Kidney (tissue), 14 donors: Measurements from ENCODE around the gene SERPINB6. TPM values are rescaled to one million over a fixed set of nuclear protein-coding genes. Genes with fewer than 3 reads are reported as not detected.
A peak's percentile ranks its signal among the peaks of the same experiment; 100 is the strongest.
"Not testable (repeated sequence)": the region's sequence is repeated elsewhere in the genome, so short reads cannot be mapped to it uniquely, and the experiment has no call there.

ENCODE experiments used
- DNase-seq, 5 donors: peaks; one replicate each; pipeline ENCODE4 v3.0.0-alpha.2; 2013 to 2020
- FAIRE-seq: peaks from 2 replicates; lab custom pipeline; 2012; peaks lifted over from hg19 to GRCh38; lab: Jason Lieb, UNC
- H3K27ac ChIP-seq, 2 donors: one replicate each; pipeline ENCODE4 v1.7.0; 2013; ENCODE audit warnings: low read depth in 2 of 2, low read length in 2 of 2, inconsistent platforms in 1 of 2
- H3K27me3 ChIP-seq: one replicate; pipeline ENCODE4 v1.7.1; 2013; ENCODE audit warnings: low read length, inconsistent platforms; ENCODE audit not compliant: control insufficient read depth, insufficient read depth
- H3K36me3 ChIP-seq, 3 donors: one replicate each; pipeline versions ENCODE4 v1.7.0 to v1.7.1; 2013; ENCODE audit warnings: low read length in 3 of 3, control low read depth in 1 of 3, inconsistent platforms in 1 of 3; ENCODE audit not compliant: insufficient read depth in 3 of 3, control insufficient read depth in 2 of 3
- H3K4me1 ChIP-seq, 3 donors: one replicate each; pipeline versions ENCODE4 v1.7.0 to v1.7.1; 2013; ENCODE audit warnings: low read length in 3 of 3, inconsistent platforms in 1 of 3, low read depth in 1 of 3; ENCODE audit not compliant: control insufficient read depth in 2 of 3, insufficient read depth in 2 of 3
- H3K4me3 ChIP-seq, 3 donors: one replicate each; pipeline versions ENCODE4 v1.7.0 to v1.8.1; 2013; ENCODE audit warnings: low read length in 3 of 3, control low read depth in 1 of 3, inconsistent platforms in 1 of 3
- H3K9ac ChIP-seq, 3 donors: one replicate each; pipeline versions ENCODE4 v1.7.0 to v1.7.1; 2013; ENCODE audit warnings: low read length in 3 of 3, control low read depth in 1 of 3, inconsistent platforms in 1 of 3
- H3K9me3 ChIP-seq, 3 donors: one replicate each; pipeline versions ENCODE4 v1.7.0 to v1.7.1; 2013; ENCODE audit warnings: low read length in 3 of 3, control low read depth in 1 of 3, inconsistent platforms in 1 of 3; ENCODE audit not compliant: control insufficient read depth in 2 of 3, insufficient read depth in 1 of 3
- CTCF ChIP-seq: IDR thresholded peaks from 3 replicates; pipeline ENCODE4 v1.5.1; 2012; ENCODE audit warnings: mild to moderate bottlenecking, moderate library complexity, borderline replicate concordance; ENCODE audit not compliant: insufficient read depth; ENCODE audit errors: extremely low read depth
- intact Hi-C: fragments of 100-400 bp; cut with DNase I; formaldehyde crosslinking; loops from one replicate; pipeline ENCODE4 v1.11.1; 2022
- polyA plus RNA-seq: library from polyadenylated mRNA; stranded (reverse); fragments of 350-450 nt; fragmentation: Illumina TruSeq; extraction: RNeasy Lipid Tissue Mini Kit (QIAGEN cat#74804); gene quantifications from one replicate; pipeline ENCODE4 v1.2.3, GENCODE V29; 2014; ENCODE audit warnings: low read depth, low replicate concordance; ENCODE audit not compliant: insufficient read depth
- total RNA-seq: library from RNA; stranded (reverse); fragmentation: NEBNext Ultra II Directional; extraction: Animal tissue kit (Norgen Biotek cat#: 25700); gene quantifications from one replicate; pipeline ENCODE4 v1.2.1, GENCODE V29; 2021
- donor health status: control.
- donor health status: control.
- donor health status: control.
- donor health status: control.
- donor health status: control.
- donor health status: DM: yes; HTN: yes; CAD: no.
- donor health status: Normal renal cell carcinoma (clear cell type).

SERPINB6 gene
- total and polyA plus RNA-seq, 2 donors from 2014 or later: 136 to 212 TPM

DNA sequence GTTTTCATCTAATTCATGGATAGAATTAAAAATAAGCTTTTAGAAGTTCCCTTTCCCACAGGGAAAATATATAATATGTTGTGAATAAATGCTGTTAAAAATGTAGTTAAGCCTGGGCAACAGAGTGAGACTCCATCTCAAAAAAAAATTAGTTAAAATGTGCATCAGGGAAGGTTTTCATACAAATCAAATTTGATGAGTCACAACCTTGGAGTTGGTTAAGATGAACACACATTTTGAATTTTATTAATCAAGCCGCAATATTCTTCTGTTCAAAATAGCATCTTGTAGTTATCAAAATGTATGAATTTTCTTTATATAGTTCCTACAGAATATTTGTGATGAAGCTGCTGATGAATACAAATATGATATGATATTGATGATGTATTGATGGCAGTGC is 37.3 kb downstream of the SERPINB6 start:
- no peaks in the 10 kb centered on the region for H3K36me3 ChIP-seq
- intact Hi-C loops: loop anchor here (5.0 kb wide), 1 partner anchor 87 kb away; no protein-coding TSS in a partner anchor
- no peaks in the 10 kb centered on the region for H3K9me3 ChIP-seq
- no peak overlapping the region for H3K9ac ChIP-seq
- TF ChIP-seq CTCF: no peak
- no peaks in the 10 kb centered on the region for H3K27me3 ChIP-seq
- H3K4me3 ChIP-seq: no peak overlapping the region
- DNase-seq (no peak), FAIRE-seq (no peak)
- peaks cover 0 to 2% (median 0%) of the 10 kb centered on the region in 3 donors for H3K4me1 ChIP-seq
- no peak overlapping the region for H3K27ac ChIP-seq

GRCh38 chr6:2932911-2933310 is 38.5 kb downstream of the SERPINB6 start:
- H3K27me3 ChIP-seq, FAIRE-seq, H3K36me3 ChIP-seq, H3K9me3 ChIP-seq, H3K27ac ChIP-seq, H3K9ac ChIP-seq, H3K4me3 ChIP-seq, H3K4me1 ChIP-seq: not testable (repeated sequence)
- peak in 1 of 5 donors; percentile 10 for DNase-seq
- intact Hi-C loops: loop anchor here (5.0 kb wide), 1 partner anchor 86 kb away; no protein-coding TSS in a partner anchor

DNA sequence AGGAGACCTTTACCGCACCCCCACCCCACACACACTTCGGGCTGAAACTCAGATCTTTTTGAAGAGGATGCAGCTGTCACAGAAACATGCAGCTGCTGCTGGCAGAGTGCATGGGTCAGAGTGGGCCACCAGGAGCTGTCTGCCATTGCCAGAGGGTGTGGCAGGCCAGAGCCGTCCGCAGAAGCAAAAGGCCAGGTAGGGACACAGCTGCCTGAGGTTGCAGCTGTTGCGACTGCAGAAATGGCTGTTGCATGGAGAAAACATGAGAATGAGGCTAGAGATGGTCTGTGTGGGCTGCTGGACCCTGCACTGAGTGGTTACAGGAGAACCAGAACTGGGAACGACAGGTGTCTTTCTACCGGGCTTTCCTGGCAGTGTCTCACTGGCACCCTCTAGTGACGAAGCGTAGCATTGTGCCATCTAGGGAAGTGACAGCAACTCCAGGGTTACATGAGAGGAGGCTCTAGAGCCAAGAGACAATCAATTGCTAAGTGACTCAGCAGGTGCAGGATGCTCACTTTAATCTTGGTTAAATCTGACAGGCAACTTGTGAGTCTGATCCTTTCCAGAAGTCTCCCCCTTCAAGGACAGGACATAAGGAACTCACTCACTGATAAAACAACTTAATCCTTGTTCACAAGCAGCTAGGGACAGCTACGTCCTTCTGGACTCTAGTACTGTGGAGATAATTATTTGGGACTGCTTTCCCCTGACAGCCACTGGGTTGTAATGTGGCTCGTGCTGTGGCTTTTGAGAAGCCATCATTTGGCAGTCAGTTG is 39.2 kb downstream of the SERPINB6 start:
- Histone ChIP-seq H3K9ac (no peak overlapping the region), H3K36me3 (no peaks in the 10 kb centered on the region), H3K27ac (no peak overlapping the region), H3K9me3 (no peaks in the 10 kb centered on the region), H3K4me3 (peak overlapping the region in 2 of 3 donors; percentile 5 to 41), H3K27me3 (no peaks in the 10 kb centered on the region), H3K4me1 (peaks cover 0 to 2% (median 0%) of the 10 kb centered on the region in 3 donors)
- peak in 4 of 5 donors; percentile 84 to 89 (median 84) for DNase-seq
- peak; percentile 98 for TF ChIP-seq CTCF
- FAIRE-seq: no peak
- intact Hi-C loops: loop anchor here (5.0 kb wide), 1 partner anchor 85 kb away; no protein-coding TSS in a partner anchor

GRCh38 chr6:2931055-2931454 is 40.3 kb downstream of the SERPINB6 start:
- no peaks in the 10 kb centered on the region for H3K9me3 ChIP-seq

DNA sequence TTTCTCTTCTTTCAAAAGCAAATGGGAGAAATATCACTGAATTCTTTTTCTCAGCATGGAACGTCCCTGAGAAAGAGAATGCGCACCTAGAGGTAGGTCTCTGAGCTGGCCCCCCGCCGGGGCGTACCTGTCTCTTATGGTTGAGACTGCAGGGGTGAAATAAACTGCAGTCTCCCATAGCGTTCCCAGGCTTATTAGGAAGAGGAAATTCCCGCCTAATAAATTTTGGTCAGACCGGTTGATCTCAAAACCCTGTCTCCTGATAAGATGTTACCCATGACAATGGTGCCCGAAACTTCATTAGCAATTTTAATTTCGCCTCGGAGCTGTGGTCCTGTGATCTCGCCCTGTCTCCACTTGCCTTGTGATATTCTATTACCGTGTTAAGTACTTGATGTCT is 43.4 kb downstream of the SERPINB6 start:
- H3K4me1 ChIP-seq, H3K36me3 ChIP-seq, FAIRE-seq, H3K27me3 ChIP-seq, H3K27ac ChIP-seq, DNase-seq, H3K4me3 ChIP-seq, H3K9me3 ChIP-seq, intact Hi-C loops, H3K9ac ChIP-seq: not testable (repeated sequence)

More at GRCh38 chr6:2931055-2931454, 40.3 kb downstream of the SERPINB6 start:
- H3K27me3 ChIP-seq: no peaks in the 10 kb centered on the region
- DNase-seq (no peak), FAIRE-seq (no peak)
- no peak overlapping the region for H3K9ac ChIP-seq
- H3K4me1 ChIP-seq: peaks cover 0 to 2% (median 0%) of the 10 kb centered on the region in 3 donors
- intact Hi-C loops: loop anchor here (5.0 kb wide), 1 partner anchor 84 kb away; no protein-coding TSS in a partner anchor
- no peak overlapping the region for H3K4me3 ChIP-seq
- H3K36me3 ChIP-seq: no peaks in the 10 kb centered on the region
- TF ChIP-seq CTCF: no peak
- no peak overlapping the region for H3K27ac ChIP-seq
